DOHH2 (cell line): ENCODE measurements around the gene M6PR.

ENCODE experiments used
- EZH2phosphoT487 ChIP-seq: fragments of 200-600 bp; sonication (generic); IDR thresholded peaks from 2 replicates; pipeline ENCODE4 v1.6.1; 2017; ENCODE audit warnings: borderline replicate concordance, mild to moderate bottlenecking, antibody characterized with exemption, low read length, moderate library complexity, mixed read lengths
- TF ChIP-seq, protein P1 (sequence below): fragments of 200-600 bp; sonication (generic); IDR thresholded peaks from one replicate; pipeline ENCODE4 v1.5.1; 2014; ENCODE audit warnings: antibody characterized with exemption, mild to moderate bottlenecking, low read depth, low read length; ENCODE audit not compliant: poor library complexity, severe bottlenecking

DNA sequence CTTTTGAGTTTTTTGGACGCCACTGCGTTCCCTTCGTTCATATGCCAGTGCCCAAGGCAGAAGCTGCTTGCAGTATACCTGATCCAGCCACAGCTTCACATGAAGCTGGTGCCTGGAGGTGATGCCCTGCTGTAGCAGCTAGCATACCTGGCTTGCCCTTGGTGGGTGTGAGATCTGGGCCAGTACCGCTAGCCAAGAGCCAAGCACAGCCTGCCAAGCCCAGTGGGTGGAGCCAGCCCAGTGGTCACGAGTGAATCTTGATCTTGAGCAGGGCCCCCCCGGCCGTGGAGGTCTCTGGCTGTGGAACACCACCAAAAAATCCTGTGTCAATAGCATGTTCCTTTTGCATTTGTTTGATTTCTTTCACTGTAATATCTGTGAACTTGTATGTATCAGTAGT lies 7.3 kb upstream of the M6PR start:
- TF ChIP-seq, protein P1, sequence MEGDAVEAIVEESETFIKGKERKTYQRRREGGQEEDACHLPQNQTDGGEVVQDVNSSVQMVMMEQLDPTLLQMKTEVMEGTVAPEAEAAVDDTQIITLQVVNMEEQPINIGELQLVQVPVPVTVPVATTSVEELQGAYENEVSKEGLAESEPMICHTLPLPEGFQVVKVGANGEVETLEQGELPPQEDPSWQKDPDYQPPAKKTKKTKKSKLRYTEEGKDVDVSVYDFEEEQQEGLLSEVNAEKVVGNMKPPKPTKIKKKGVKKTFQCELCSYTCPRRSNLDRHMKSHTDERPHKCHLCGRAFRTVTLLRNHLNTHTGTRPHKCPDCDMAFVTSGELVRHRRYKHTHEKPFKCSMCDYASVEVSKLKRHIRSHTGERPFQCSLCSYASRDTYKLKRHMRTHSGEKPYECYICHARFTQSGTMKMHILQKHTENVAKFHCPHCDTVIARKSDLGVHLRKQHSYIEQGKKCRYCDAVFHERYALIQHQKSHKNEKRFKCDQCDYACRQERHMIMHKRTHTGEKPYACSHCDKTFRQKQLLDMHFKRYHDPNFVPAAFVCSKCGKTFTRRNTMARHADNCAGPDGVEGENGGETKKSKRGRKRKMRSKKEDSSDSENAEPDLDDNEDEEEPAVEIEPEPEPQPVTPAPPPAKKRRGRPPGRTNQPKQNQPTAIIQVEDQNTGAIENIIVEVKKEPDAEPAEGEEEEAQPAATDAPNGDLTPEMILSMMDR: no peak
- TF ChIP-seq EZH2phosphoT487: no peak
